ENCODE measurements around the gene GTF2F1.

- TF ChIP-seq CTCF (IDR thresholded peaks at IDR 0.05) (no peak), POLR2A (IDR thresholded peaks at IDR 0.05) (no peak)
Observed at GRCh38 chr19:6364353-6364752, 28.6 kb downstream of the GTF2F1 start.
